Measurements from ENCODE around the gene EIF2B4. TPM values are rescaled to one million over a fixed set of nuclear protein-coding genes. Genes with fewer than 3 reads are reported as not detected.

The EIF2B4 gene
- total and polyA plus RNA-seq, 2 of the 13 experiments (the other 11 are each of a cell fraction or from before 2014, with no cell fraction given): 91.5 to 96.4 TPM

- TF ChIP-seq ZNF280B (CRISPR knock-in tag; IDR thresholded peaks at IDR 0.05; ENCODE audit: borderline replicate concordance): 0 out of 2 replicates have a peak, but pooled peaks have one; percentile 59
- TF ChIP-seq ZNF12 (CRISPR knock-in tag; IDR thresholded peaks at IDR 0.05): no peak
- 0 out of 4 replicates have a peak, but pooled peaks of 1 of the 2 experiments have one; percentile 5 for TF ChIP-seq EP300 (IDR thresholded peaks at IDR 0.05; ENCODE audit: low read depth in 2 of 2, low read length in 2 of 2)
- TF ChIP-seq EP300 (CRISPR knock-in tag; IDR thresholded peaks at IDR 0.05; ENCODE audit: borderline replicate concordance): no peak
- peak; percentile 77; the same call in 1 of the 2 replicates for TF ChIP-seq GMEB1 (CRISPR knock-in tag; IDR thresholded peaks at IDR 0.05; ENCODE audit: borderline replicate concordance)
- peak; percentile 57; the same call in 1 of the 2 replicates for TF ChIP-seq MXD1 (CRISPR knock-in tag; IDR thresholded peaks at IDR 0.05)
- TF ChIP-seq ZNF724P (CRISPR knock-in tag; IDR thresholded peaks at IDR 0.05; ENCODE audit: borderline replicate concordance): peak; percentile 69; the same call in 1 of the 2 replicates
- 0 out of 2 replicates have a peak, but pooled peaks have one; percentile 29 for TF ChIP-seq ZNF563 (CRISPR knock-in tag; IDR thresholded peaks at IDR 0.05)
- no peak for TF ChIP-seq DNMT1 (CRISPR knock-in tag; IDR thresholded peaks at IDR 0.05)
- no peak for TF ChIP-seq ZNF674 (CRISPR knock-in tag; IDR thresholded peaks at IDR 0.05; ENCODE audit: low read depth)
- no peak for TF ChIP-seq RFXANK (CRISPR knock-in tag; IDR thresholded peaks at IDR 0.05)
- no peak for TF ChIP-seq NFE2L2 (IDR thresholded peaks at IDR 0.05; ENCODE audit: low read length)
- peak; percentile 63; the same call in 1 of the 2 replicates for TF ChIP-seq ZNF547 (CRISPR knock-in tag; IDR thresholded peaks at IDR 0.05)
- TF ChIP-seq RBM39 (IDR thresholded peaks at IDR 0.05; ENCODE audit: low read depth, low read length, poor library complexity, severe bottlenecking): no peak
- TF ChIP-seq GPBP1L1 (CRISPR knock-in tag; IDR thresholded peaks at IDR 0.05): no peak
- TF ChIP-seq MTF2 (CRISPR knock-in tag; IDR thresholded peaks at IDR 0.05; ENCODE audit: borderline replicate concordance): 0 out of 2 replicates have a peak, but pooled peaks have one; percentile 23
- no peak for TF ChIP-seq ZNF75D (CRISPR knock-in tag; IDR thresholded peaks at IDR 0.05; ENCODE audit: borderline replicate concordance)
- TF ChIP-seq ATM (IDR thresholded peaks at IDR 0.05; ENCODE audit: borderline replicate concordance): no peak
- no peak for TF ChIP-seq GPN1 (CRISPR knock-in tag; IDR thresholded peaks at IDR 0.05; ENCODE audit: borderline replicate concordance)
- TF ChIP-seq YY1 (IDR thresholded peaks at IDR 0.05; ENCODE audit: insufficient read depth, insufficient replicate concordance, low read depth, low read length): peak; percentile 77
- no peak for TF ChIP-seq BRCA1 (CRISPR knock-in tag; IDR thresholded peaks at IDR 0.05)
- no peak for TF ChIP-seq SRF (IDR thresholded peaks at IDR 0.05; ENCODE audit: low read depth, low read length)
Observed at GRCh38 chr2:27380626-27381545, 10.7 kb upstream of the EIF2B4 start, which contains the start of gene ZNF513 (continued).
